ENCODE results near the gene ZC3H14. TPM values are rescaled to one million over a fixed set of nuclear protein-coding genes. Genes with fewer than 3 reads are reported as not detected.

The ZC3H14 gene
- total and polyA plus RNA-seq, 9 of the 15 experiments (the other 6 are each of a cell fraction or from before 2014, with no cell fraction given): 21.1 to 109 (median 45.3) TPM

- intact Hi-C loops (cut with micrococcal nuclease) (no loop called here), in situ Hi-C loops (cut with MboI) (no loop called here)
- DNase-seq (ENCODE audit: extremely low read depth in 1 of 4, low spot score in 3 of 4) (no peak), FAIRE-seq (no peak), ATAC-seq (no peak)
- Histone ChIP-seq H2AFZ (ENCODE audit: low read depth, low read length) (no peak overlapping the region), H4K20me1 (replicated peaks; ENCODE audit: control insufficient read depth, insufficient read depth, low read length) (no peaks in the 10 kb centered on the region), H3K79me2 (ENCODE audit: control insufficient read depth, insufficient read depth, low read length) (no peaks in the 10 kb centered on the region), H3K4me3 (no peak overlapping the region), H3K4me1 (replicated peaks in 1 of 2; ENCODE audit: control insufficient read depth in 2 of 2, insufficient read depth in 2 of 2, low read length in 2 of 2) (no peaks in the 10 kb centered on the region), H3K9me1 (ENCODE audit: control insufficient read depth, insufficient read depth, low read length) (no peaks in the 10 kb centered on the region), H3K9ac (ENCODE audit: insufficient read depth in 1 of 2, low read depth in 2 of 2, low read length in 2 of 2) (no peak overlapping the region), H3K27ac (ENCODE audit: extremely low read depth, low read depth, low read length) (no peak overlapping the region; the same call in 2 of the 3 replicates), H3K9me3 (replicated peaks; ENCODE audit: control insufficient read depth, insufficient read depth, low read depth, low read length) (no peaks in the 10 kb centered on the region), H3K36me3 (ENCODE audit: control insufficient read depth, insufficient read depth, low read length) (no peaks in the 10 kb centered on the region), H3K27me3 (ENCODE audit: control insufficient read depth in 2 of 2, insufficient read depth in 2 of 2, low read length in 2 of 2) (no peaks in the 10 kb centered on the region), H3K4me2 (ENCODE audit: insufficient read depth, low read length) (no peak overlapping the region)
- WGBS (ENCODE audit: insufficient coverage, low coverage, missing lambda C conversion rate): 3% methylated on average over 4 of the region's 4 CpGs
- POLR2A ChIA-PET: no interaction called here
- TF ChIP-seq RBM39 (optimal IDR thresholded peaks at IDR 0.05; ENCODE audit: low read depth, low read length) (no peak), FOSL1 (tag; conservative IDR thresholded peaks at IDR 0.05) (no peak), SRSF3 (IDR thresholded peaks at IDR 0.05; ENCODE audit: insufficient read depth, low read length) (no peak), ZNF76 (CRISPR knock-in tag; IDR thresholded peaks at IDR 0.05; ENCODE audit: borderline replicate concordance) (no peak), KDM1A (IDR thresholded peaks at IDR 0.05) (no peak), MCM2 (IDR thresholded peaks at IDR 0.05; ENCODE audit: low read depth) (no peak), JUN (IDR thresholded peaks at IDR 0.05; ENCODE audit: borderline replicate concordance, low read depth, low read length) (no peak), JUN (CRISPR knock-in tag; IDR thresholded peaks at IDR 0.05; ENCODE audit: borderline replicate concordance) (no peak), GABPB1 (CRISPR knock-in tag; IDR thresholded peaks at IDR 0.05) (no peak), EGR1 (conservative IDR thresholded peaks at IDR 0.05) (no peak), FOXA3 (CRISPR knock-in tag; conservative IDR thresholded peaks at IDR 0.05 in 1 of 2, IDR thresholded peaks at IDR 0.05 in 1 of 2) (no peak)
- CTCF ChIA-PET (ENCODE audit: low intra/inter-chr PET ratio): no interaction called here
- BruUV-seq (replicated peaks): no TSS peak
These were observed 27.0 kb upstream of the ZC3H14 start for GRCh38 chr14:88535813-88536212.

All from K562 (cell line).